ENCODE results near the gene PAIP2B. TPM values are rescaled to one million over a fixed set of nuclear protein-coding genes. Genes with fewer than 3 reads are reported as not detected.

Gene PAIP2B
- total and polyA plus RNA-seq, 10 of the 15 experiments (the other 5 are each of a cell fraction or from before 2014, with no cell fraction given) = 0.06 to 0.79 (median 0.32) TPM

- Histone ChIP-seq H3K36me3 (ENCODE audit: control insufficient read depth in 2 of 2, insufficient read depth in 2 of 2, low read length in 1 of 2) (peaks cover 4 to 10% of the 10 kb centered on the region in 2 experiments), H3K9ac (ENCODE audit: control insufficient read depth, insufficient read depth, low read length) (no peak overlapping the region), H3K4me1 (ENCODE audit: control insufficient read depth, insufficient read depth, low read length) (no peaks in the 10 kb centered on the region), H3K27me3 (replicated peaks in 1 of 2; ENCODE audit: control insufficient read depth in 2 of 2, insufficient read depth in 2 of 2, low read length in 1 of 2) (no peaks in the 10 kb centered on the region), H3K9me3 (replicated peaks; ENCODE audit: control insufficient read depth, insufficient read depth, low read length) (no peaks in the 10 kb centered on the region), H3K4me3 (no peak overlapping the region), H3K27ac (ENCODE audit: control insufficient read depth, insufficient read depth) (no peak overlapping the region), H2AFZ (ENCODE audit: control insufficient read depth, low read depth, low read length) (no peak overlapping the region), H4K20me1 (ENCODE audit: control insufficient read depth, insufficient read depth) (no peaks in the 10 kb centered on the region), H3K4me2 (ENCODE audit: control insufficient read depth, insufficient read depth) (no peak overlapping the region), H3K79me2 (ENCODE audit: control insufficient read depth, insufficient read depth, low read length) (no peaks in the 10 kb centered on the region)
- FAIRE-seq = no peak
- in situ Hi-C loops (cut with MboI) = loop anchor here (25.0 kb wide), 1 partner anchor 359 kb away; no protein-coding TSS in a partner anchor
- no peak for DNase-seq (ENCODE audit: low read depth, low spot score)
- ChIA-PET POLR2A (no interaction called here), SMC1A (ENCODE audit: uncharacterized antibody, unreplicated experiment) (interaction anchor here (1.9 to 2.5 kb wide), 3 partner anchors 9 to 105 kb away, joined by 10 to 19 read pairs (median 13); no protein-coding TSS in a partner anchor), RAD21 (ENCODE audit: unreplicated experiment) (interaction anchor here (1.1 to 4.1 kb wide), 4 partner anchors 53 to 104 kb away, joined by 3 to 31 read pairs (median 14); no protein-coding TSS in a partner anchor), CTCF (interaction anchor here (0.6 to 7.7 kb wide), 7 partner anchors 10 to 243 kb away, joined by 3 to 39 read pairs (median 6); partner anchors contain the start of gene NAGK)
- ATAC-seq = no peak
- WGBS (ENCODE audit: insufficient coverage, insufficient replicate concordance, low lambda C conversion rate, missing lambda C conversion rate) = 58% methylated on average over 11 of the region's 11 CpGs
- intact Hi-C loops (cut with micrococcal nuclease; ENCODE audit: unreplicated experiment) = loop anchor here (2.0 to 10.0 kb wide), 2 partner anchors 131 to 231 kb away; no protein-coding TSS in a partner anchor
- no TSS peak for BruUV-seq (replicated peaks)
- TF ChIP-seq IRF4 (IDR thresholded peaks at IDR 0.05; ENCODE audit: low read depth, low read length) (no peak), CHD2 (IDR thresholded peaks at IDR 0.05; ENCODE audit: borderline replicate concordance, low read depth, low read length) (no peak), NR2C2 (IDR thresholded peaks at IDR 0.05; ENCODE audit: borderline replicate concordance, control insufficient read depth, insufficient read length, low read depth) (no peak), NFXL1 (IDR thresholded peaks at IDR 0.05; ENCODE audit: borderline replicate concordance) (no peak), KAT2A (conservative IDR thresholded peaks at IDR 0.05; ENCODE audit: control insufficient read depth, low read depth, low read length) (no peak), CEBPZ (IDR thresholded peaks at IDR 0.05; ENCODE audit: low read depth, low read length) (no peak), LARP7 (IDR thresholded peaks at IDR 0.05) (no peak), DPF2 (IDR thresholded peaks at IDR 0.05) (no peak), SIX5 (IDR thresholded peaks at IDR 0.05; ENCODE audit: low read depth, low read length, severe bottlenecking) (no peak), E2F8 (IDR thresholded peaks at IDR 0.05; ENCODE audit: low read depth, partially characterized antibody) (no peak), ZZZ3 (IDR thresholded peaks at IDR 0.05; ENCODE audit: control insufficient read depth, insufficient read length, low read depth) (no peak), CHD4 (IDR thresholded peaks at IDR 0.05) (no peak)
- TF ChIP-seq, protein P1, sequence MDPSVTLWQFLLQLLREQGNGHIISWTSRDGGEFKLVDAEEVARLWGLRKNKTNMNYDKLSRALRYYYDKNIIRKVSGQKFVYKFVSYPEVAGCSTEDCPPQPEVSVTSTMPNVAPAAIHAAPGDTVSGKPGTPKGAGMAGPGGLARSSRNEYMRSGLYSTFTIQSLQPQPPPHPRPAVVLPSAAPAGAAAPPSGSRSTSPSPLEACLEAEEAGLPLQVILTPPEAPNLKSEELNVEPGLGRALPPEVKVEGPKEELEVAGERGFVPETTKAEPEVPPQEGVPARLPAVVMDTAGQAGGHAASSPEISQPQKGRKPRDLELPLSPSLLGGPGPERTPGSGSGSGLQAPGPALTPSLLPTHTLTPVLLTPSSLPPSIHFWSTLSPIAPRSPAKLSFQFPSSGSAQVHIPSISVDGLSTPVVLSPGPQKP (IDR thresholded peaks at IDR 0.05; ENCODE audit: low read depth, low read length) = no peak
Measured at GRCh38 chr2:71153585-71154224, 73.2 kb downstream of the PAIP2B start.
